CD14-positive monocyte (primary cell): ENCODE measurements around the gene TCL1A. TPM values are rescaled to one million over a fixed set of nuclear protein-coding genes. Genes with fewer than 3 reads are reported as not detected.

Source experiments
- DNase-seq, 3 donors: peaks; one replicate each; pipeline ENCODE4 v3.0.0-alpha.2; 2011 to 2022
- H2AFZ ChIP-seq: 2 replicates; pipeline ENCODE4 v1.6.0; 2012; ENCODE audit warnings: mild to moderate bottlenecking, low read depth, low read length, inconsistent platforms; ENCODE audit not compliant: insufficient read depth, poor library complexity, severe bottlenecking
- H3K27ac ChIP-seq, 2 donors: 1 replicate in 1 of 2; 2 replicates in 1 of 2; pipeline ENCODE4 v1.5.1; 2012 to 2013; ENCODE audit warnings: low read length in 2 of 2, control low read depth in 1 of 2, inconsistent platforms in 1 of 2, low read depth in 1 of 2, mild to moderate bottlenecking in 1 of 2
- H3K27me3 ChIP-seq, 2 donors: one replicate each; pipeline versions ENCODE4 v1.6.0 to v1.6.1; 2011 to 2013; ENCODE audit warnings: low read length in 2 of 2; ENCODE audit not compliant: control insufficient read depth in 2 of 2, insufficient read depth in 2 of 2
- H3K36me3 ChIP-seq, 2 donors: replicated peaks in 1 of 2; 1 replicate in 1 of 2; 2 replicates in 1 of 2; pipeline versions ENCODE4 v1.5.1 to v1.6.1; 2012 to 2013; ENCODE audit warnings: low read length in 2 of 2, control low read depth in 1 of 2, inconsistent platforms in 1 of 2, mild to moderate bottlenecking in 1 of 2; ENCODE audit not compliant: insufficient read depth in 2 of 2, control insufficient read depth in 1 of 2
- H3K4me1 ChIP-seq, 2 donors: 1 replicate in 1 of 2; 2 replicates in 1 of 2; pipeline versions ENCODE4 v1.5.1 to v1.6.1; 2012 to 2013; ENCODE audit warnings: low read length in 2 of 2, control low read depth in 1 of 2, inconsistent platforms in 1 of 2, mild to moderate bottlenecking in 1 of 2, moderate library complexity in 1 of 2; ENCODE audit not compliant: insufficient read depth in 2 of 2, control insufficient read depth in 1 of 2
- H3K4me2 ChIP-seq: replicated peaks from 2 replicates; pipeline ENCODE3; 2012; ENCODE audit warnings: low read length, moderate library complexity, mild to moderate bottlenecking; ENCODE audit not compliant: poor library complexity, severe bottlenecking; ENCODE audit errors: extremely low read depth
- H3K4me3 ChIP-seq, 3 experiments: fragments of 200-600 bp in 1 of 3; sonication (generic) in 1 of 3; replicated peaks in 1 of 3; 1 replicate in 2 of 3; 2 replicates in 1 of 3; pipeline ENCODE4 v1.5.1; 2011 to 2013; ENCODE audit warnings: low read length in 3 of 3, mild to moderate bottlenecking in 3 of 3, control low read depth in 2 of 3, low read depth in 2 of 3, inconsistent platforms in 1 of 3, moderate library complexity in 1 of 3
- H3K79me2 ChIP-seq: 2 replicates; pipeline ENCODE4 v1.6.0; 2012; ENCODE audit warnings: mild to moderate bottlenecking, control low read depth, inconsistent platforms, low read length, moderate library complexity; ENCODE audit not compliant: insufficient read depth
- H3K9ac ChIP-seq: 2 replicates; pipeline ENCODE4 v1.6.0; 2017; ENCODE audit warnings: low read length, mild to moderate bottlenecking; ENCODE audit not compliant: insufficient read depth, poor library complexity, severe bottlenecking
- H3K9me3 ChIP-seq, 2 donors: replicated peaks in 1 of 2; 1 replicate in 1 of 2; 2 replicates in 1 of 2; pipeline versions ENCODE4 v1.5.1 to v1.6.1; 2012 to 2013; ENCODE audit warnings: low read length in 2 of 2, control low read depth in 1 of 2; ENCODE audit not compliant: control insufficient read depth in 1 of 2, insufficient read depth in 1 of 2
- H4K20me1 ChIP-seq: 2 replicates; pipeline ENCODE4 v1.6.0; 2012; ENCODE audit warnings: mild to moderate bottlenecking, low read length, control low read depth, moderate library complexity; ENCODE audit not compliant: insufficient read depth
- H3K27ac Mint-ChIP-seq, 7 donors: one replicate each; pipeline ENCODE4 v1.8.0; 2020; ENCODE audit warnings: mild to moderate bottlenecking in 7 of 7, mixed read lengths in 7 of 7, moderate library complexity in 6 of 7, inconsistent platforms in 2 of 7
- H3K27me3 Mint-ChIP-seq, 3 donors: one replicate each; pipeline ENCODE4 v1.8.0; 2021 to 2022; ENCODE audit warnings: low read depth in 3 of 3, mild to moderate bottlenecking in 3 of 3, mixed read lengths in 3 of 3, moderate library complexity in 3 of 3, inconsistent platforms in 1 of 3
- H3K36me3 Mint-ChIP-seq, 2 donors: one replicate each; pipeline ENCODE4 v1.8.0; 2020; ENCODE audit warnings: mixed read lengths in 2 of 2, inconsistent platforms in 1 of 2, mild to moderate bottlenecking in 1 of 2
- H3K4me1 Mint-ChIP-seq: one replicate; pipeline ENCODE4 v1.8.0; 2020; ENCODE audit warnings: mild to moderate bottlenecking, mixed read lengths
- H3K4me3 Mint-ChIP-seq, 2 donors: one replicate each; pipeline ENCODE4 v1.8.0; 2020; ENCODE audit warnings: mild to moderate bottlenecking in 2 of 2, mixed read lengths in 2 of 2, moderate library complexity in 1 of 2
- H3K9me3 Mint-ChIP-seq, 7 donors: one replicate each; pipeline ENCODE4 v1.8.0; 2020 to 2022; ENCODE audit warnings: mixed read lengths in 7 of 7, mild to moderate bottlenecking in 6 of 7, moderate library complexity in 6 of 7, inconsistent platforms in 2 of 7
- WGBS: methylation state at CpG from one replicate; pipeline ENCODE4 v1.1.5; 2013; ENCODE audit warnings: missing lambda C conversion rate; ENCODE audit not compliant: insufficient coverage; 5-methylcytosine and 5-hydroxymethylcytosine counted together
- intact Hi-C, 2 donors: fragments of 100-400 bp; cut with micrococcal nuclease; formaldehyde crosslinking; loops; one replicate each; pipeline versions ENCODE4 v1.15.0 to v1.15.1; 2023
- polyA plus RNA-seq, 3 donors: library from polyadenylated mRNA; depleted of rRNA in 1 of 3; unstranded in 2 of 3; stranded (reverse) in 1 of 3; fragments of 300-500 nt in 2 of 3; fragments of >200 nt in 1 of 3; fragmentation: Illumina TruSeq in 2 of 3; gene quantifications; 1 replicate in 2 of 3; 2 replicates in 1 of 3; pipeline ENCODE4 v1.2.3, GENCODE V29; 2012 to 2021
- TF ChIP-seq, protein P1 (sequence below): fragments of 200-600 bp; IDR thresholded peaks from one replicate; pipeline ENCODE4 v1.8.0; 2022; ENCODE audit warnings: antibody characterized with exemption, mild to moderate bottlenecking

Gene TCL1A
- polyA plus RNA-seq, 3 donors: 1.0 to 1.3 (median 1.1) TPM

DNA sequence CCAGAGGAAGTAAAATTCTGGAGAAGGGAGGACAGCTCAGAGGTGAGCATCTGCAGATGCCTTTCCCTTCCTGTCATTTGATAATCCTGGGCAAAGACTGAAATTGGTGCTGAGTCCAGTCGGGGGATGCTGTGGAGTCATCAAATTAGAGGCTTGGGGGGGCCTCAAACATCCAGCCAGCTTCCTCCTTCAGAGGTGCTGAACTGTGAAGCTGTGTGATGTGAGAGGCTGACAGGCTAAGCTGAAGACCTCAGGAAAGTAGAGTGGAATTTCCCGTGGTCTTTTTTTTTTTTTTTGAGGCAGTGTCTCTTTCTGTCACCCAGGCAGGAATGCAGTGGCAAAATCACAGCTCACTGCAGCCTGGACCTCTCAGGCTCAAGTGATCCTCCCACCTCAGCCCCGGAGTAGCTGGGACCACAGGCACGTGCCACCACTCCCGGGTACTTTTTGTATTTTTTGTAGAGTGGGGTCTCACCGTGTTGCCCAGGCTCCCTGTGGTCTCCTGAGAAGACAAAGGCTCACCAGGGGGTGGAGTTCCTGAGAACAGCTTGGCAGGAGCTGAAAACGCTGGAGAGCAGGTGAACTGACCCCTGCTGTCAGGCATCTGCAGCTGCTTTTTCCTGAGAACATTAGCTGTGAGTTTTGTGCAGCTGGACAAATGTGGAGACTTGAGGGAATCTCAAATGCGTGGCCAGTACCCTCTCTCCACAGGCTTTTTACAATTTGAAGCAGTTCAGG is 33.8 kb downstream of the TCL1A start:
- H2AFZ ChIP-seq: no peak overlapping the region
- TF ChIP-seq, protein P1, sequence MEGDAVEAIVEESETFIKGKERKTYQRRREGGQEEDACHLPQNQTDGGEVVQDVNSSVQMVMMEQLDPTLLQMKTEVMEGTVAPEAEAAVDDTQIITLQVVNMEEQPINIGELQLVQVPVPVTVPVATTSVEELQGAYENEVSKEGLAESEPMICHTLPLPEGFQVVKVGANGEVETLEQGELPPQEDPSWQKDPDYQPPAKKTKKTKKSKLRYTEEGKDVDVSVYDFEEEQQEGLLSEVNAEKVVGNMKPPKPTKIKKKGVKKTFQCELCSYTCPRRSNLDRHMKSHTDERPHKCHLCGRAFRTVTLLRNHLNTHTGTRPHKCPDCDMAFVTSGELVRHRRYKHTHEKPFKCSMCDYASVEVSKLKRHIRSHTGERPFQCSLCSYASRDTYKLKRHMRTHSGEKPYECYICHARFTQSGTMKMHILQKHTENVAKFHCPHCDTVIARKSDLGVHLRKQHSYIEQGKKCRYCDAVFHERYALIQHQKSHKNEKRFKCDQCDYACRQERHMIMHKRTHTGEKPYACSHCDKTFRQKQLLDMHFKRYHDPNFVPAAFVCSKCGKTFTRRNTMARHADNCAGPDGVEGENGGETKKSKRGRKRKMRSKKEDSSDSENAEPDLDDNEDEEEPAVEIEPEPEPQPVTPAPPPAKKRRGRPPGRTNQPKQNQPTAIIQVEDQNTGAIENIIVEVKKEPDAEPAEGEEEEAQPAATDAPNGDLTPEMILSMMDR: no peak
- Mint-ChIP-seq H3K9me3 (peaks cover 0 to 3% (median 0%) of the 10 kb centered on the region in 7 donors), H3K4me1 (no peaks in the 10 kb centered on the region), H3K36me3 (no peaks in the 10 kb centered on the region), H3K4me3 (no peak overlapping the region), H3K27ac (no peak overlapping the region), H3K27me3 (peaks cover 6 to 8% (median 6%) of the 10 kb centered on the region in 3 donors)
- H3K4me3 ChIP-seq: no peak overlapping the region
- 56% methylated on average over 3 of the region's 8 CpGs for WGBS
- intact Hi-C loops: loop anchor here in 1 of 2 donors (10.0 kb wide), 1 partner anchor 235 kb away; no protein-coding TSS in a partner anchor
- H3K36me3 ChIP-seq: no peaks in the 10 kb centered on the region
- DNase-seq: no peak
- no peak overlapping the region for H3K4me2 ChIP-seq
- H3K27me3 ChIP-seq: no peaks in the 10 kb centered on the region
- H3K9me3 ChIP-seq: no peaks in the 10 kb centered on the region
- no peaks in the 10 kb centered on the region for H3K79me2 ChIP-seq
- no peaks in the 10 kb centered on the region for H4K20me1 ChIP-seq
- H3K9ac ChIP-seq: no peak overlapping the region
- H3K4me1 ChIP-seq: no peaks in the 10 kb centered on the region
- no peak overlapping the region for H3K27ac ChIP-seq

DNA sequence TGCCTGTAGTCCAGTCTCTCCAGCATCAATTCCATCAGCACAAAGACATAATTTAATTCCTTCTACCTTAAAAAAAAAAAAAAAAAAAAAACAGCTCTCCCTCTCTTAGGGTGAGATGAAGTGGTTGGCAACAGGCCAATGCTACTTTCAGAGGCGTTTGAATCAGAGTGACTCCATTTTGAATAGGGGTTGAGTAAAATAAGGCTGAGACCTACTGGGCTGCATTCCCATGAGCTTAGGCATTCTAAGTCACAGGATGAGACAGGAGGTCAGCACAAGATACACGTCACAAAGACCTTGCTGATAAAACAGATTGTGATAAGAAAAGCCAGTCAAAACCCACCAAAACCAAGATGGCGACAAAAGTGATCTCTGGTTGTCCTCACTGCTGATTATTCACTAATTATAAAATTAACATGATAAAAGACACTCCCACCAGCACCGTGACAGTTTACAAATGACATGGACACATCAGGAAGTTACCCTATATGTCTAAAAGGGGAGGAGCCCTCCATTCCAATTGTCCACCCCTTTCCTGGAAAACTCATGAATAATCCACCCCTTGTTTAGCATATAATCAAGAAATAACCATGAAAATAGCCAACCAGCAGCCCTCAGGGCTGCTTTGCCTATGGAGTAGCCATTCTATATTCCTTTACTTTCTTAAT is 34.6 kb downstream of the TCL1A start:
- intact Hi-C loops: no loop called here
- DNase-seq: no peak
- H4K20me1 ChIP-seq: no peaks in the 10 kb centered on the region
- no peaks in the 10 kb centered on the region for H3K36me3 ChIP-seq
- H3K9ac ChIP-seq: no peak overlapping the region
- H2AFZ ChIP-seq: no peak overlapping the region
- no peaks in the 10 kb centered on the region for H3K4me1 ChIP-seq
- no peaks in the 10 kb centered on the region for H3K27me3 ChIP-seq
- TF ChIP-seq, protein P1: no peak
- Mint-ChIP-seq H3K27me3 (peaks cover 5 to 8% (median 6%) of the 10 kb centered on the region in 3 donors), H3K9me3 (peaks cover 0 to 5% (median 0%) of the 10 kb centered on the region in 7 donors), H3K4me3 (no peak overlapping the region), H3K27ac (no peak overlapping the region), H3K36me3 (no peaks in the 10 kb centered on the region), H3K4me1 (no peaks in the 10 kb centered on the region)
- no peaks in the 10 kb centered on the region for H3K79me2 ChIP-seq
- H3K4me2 ChIP-seq: no peak overlapping the region
- H3K4me3 ChIP-seq: no peak overlapping the region
- no peaks in the 10 kb centered on the region for H3K9me3 ChIP-seq
- 63% methylated on average over 2 of the region's 4 CpGs for WGBS
- no peak overlapping the region for H3K27ac ChIP-seq
